Endodermal cell (in vitro differentiated cells): Measurements from ENCODE around the gene AFM. TPM values are rescaled to one million over a fixed set of nuclear protein-coding genes. Genes with fewer than 3 reads are reported as not detected.

Source experiments
- DNase-seq: peaks from one replicate; pipeline ENCODE4 v3.0.0-alpha.2; 2017
- H3K27ac ChIP-seq: 2 replicates; pipeline ENCODE4 v1.5.1; 2013; ENCODE audit warnings: mild to moderate bottlenecking, low read depth, low read length, moderate library complexity
- H3K27me3 ChIP-seq: 2 replicates; pipeline ENCODE4 v1.6.1; 2013; ENCODE audit warnings: mild to moderate bottlenecking, low read length, moderate library complexity; ENCODE audit not compliant: insufficient read depth, control insufficient read depth, poor library complexity, severe bottlenecking
- H3K36me3 ChIP-seq: 2 replicates; pipeline ENCODE4 v1.7.0; 2013; ENCODE audit warnings: mild to moderate bottlenecking, low read length, moderate library complexity; ENCODE audit not compliant: control insufficient read depth, insufficient read depth
- H3K4me1 ChIP-seq: one replicate; pipeline ENCODE4 v1.7.0; 2013; ENCODE audit warnings: low read length; ENCODE audit not compliant: control insufficient read depth, insufficient read depth
- H3K4me3 ChIP-seq: 2 replicates; pipeline ENCODE4 v1.5.1; 2013; ENCODE audit warnings: mild to moderate bottlenecking, low read length, moderate library complexity
- H3K9ac ChIP-seq: 2 replicates; pipeline ENCODE4 v1.6.1; 2013; ENCODE audit warnings: mild to moderate bottlenecking, low read length, moderate library complexity; ENCODE audit not compliant: poor library complexity, severe bottlenecking; ENCODE audit errors: extremely low read depth
- H3K9me3 ChIP-seq: 2 replicates; pipeline ENCODE4 v1.6.1; 2013; ENCODE audit warnings: mild to moderate bottlenecking, low read length, moderate library complexity; ENCODE audit not compliant: control insufficient read depth
- H3K27ac Mint-ChIP-seq: 2 replicates; pipeline ENCODE4 v1.8.0; 2020; ENCODE audit warnings: mixed read lengths
- H3K27me3 Mint-ChIP-seq: 2 replicates; pipeline ENCODE4 v1.8.0; 2021; ENCODE audit warnings: mild to moderate bottlenecking, mixed read lengths; ENCODE audit not compliant: insufficient read depth
- H3K36me3 Mint-ChIP-seq: 2 replicates; pipeline ENCODE4 v1.8.0; 2020; ENCODE audit warnings: low read depth, mixed read lengths
- H3K4me1 Mint-ChIP-seq: 2 replicates; pipeline ENCODE4 v1.8.0; 2020; ENCODE audit warnings: mixed read lengths
- H3K4me3 Mint-ChIP-seq: 2 replicates; pipeline ENCODE4 v1.8.0; 2020; ENCODE audit warnings: mild to moderate bottlenecking, moderate library complexity, mixed read lengths
- H3K9me3 Mint-ChIP-seq: 2 replicates; pipeline ENCODE4 v1.8.0; 2020; ENCODE audit warnings: mild to moderate bottlenecking, mixed read lengths
- CTCF ChIP-seq: fragments of 200-600 bp; sonication (generic); conservative IDR thresholded peaks from 2 replicates; pipeline ENCODE4 v1.5.0; 2021; ENCODE audit warnings: antibody characterized with exemption, mild to moderate bottlenecking
- WGBS, 2 experiments: methylation state at CpG; one replicate each; pipeline versions ENCODE4 v1.1.5 to v1.1.7; 2013; ENCODE audit warnings: missing lambda C conversion rate in 2 of 2, mixed read lengths in 1 of 2; ENCODE audit not compliant: insufficient coverage in 1 of 2, insufficient read length in 1 of 2; 5-methylcytosine and 5-hydroxymethylcytosine counted together
- total RNA-seq, 2 donors: library from RNA; stranded (reverse); fragmentation: NEBNext Ultra II Directional in 1 of 2; extraction: Animal tissue kit (Norgen Biotek cat#: 25700) in 1 of 2; gene quantifications; 2 replicates in 1 of 2; 3 replicates in 1 of 2; pipeline ENCODE4 v1.2.1, GENCODE V29; 2021

AFM gene
- total RNA-seq, 2 donors from 2014 or later, result not detected

- WGBS, 2 experiments, result 75% methylated on average over 3 of the region's 3 CpGs; no CpG with 5 or more reads in 1 of the 2 experiments
- peaks cover 25% of the 10 kb centered on the region for H3K27me3 ChIP-seq
- no peak for TF ChIP-seq CTCF
- no peak for DNase-seq
- no peaks in the 10 kb centered on the region for H3K36me3 ChIP-seq
- H3K9ac ChIP-seq, result no peak overlapping the region
- H3K4me3 ChIP-seq, result no peak overlapping the region
- H3K4me1 Mint-ChIP-seq, result peaks cover 2% of the 10 kb centered on the region
- H3K4me1 ChIP-seq, result no peaks in the 10 kb centered on the region
- peaks cover 40% of the 10 kb centered on the region for H3K27me3 Mint-ChIP-seq
- no peaks in the 10 kb centered on the region for H3K36me3 Mint-ChIP-seq
- no peaks in the 10 kb centered on the region for H3K9me3 ChIP-seq
- no peak overlapping the region for H3K27ac Mint-ChIP-seq
- H3K27ac ChIP-seq, result no peak overlapping the region
- peaks cover 2% of the 10 kb centered on the region for H3K9me3 Mint-ChIP-seq
- H3K4me3 Mint-ChIP-seq, result no peak overlapping the region
These were observed 22.5 kb upstream of the AFM start for GRCh38 chr4:73459048-73459421.

GRCh38 chr4:73460913-73461522 is 20.5 kb upstream of the AFM start:
- Mint-ChIP-seq H3K27ac (no peak overlapping the region), H3K4me1 (no peaks in the 10 kb centered on the region), H3K9me3 (peaks cover 2% of the 10 kb centered on the region), H3K27me3 (peaks cover 37% of the 10 kb centered on the region), H3K36me3 (no peaks in the 10 kb centered on the region), H3K4me3 (no peak overlapping the region)
- TF ChIP-seq CTCF, result no peak
- Histone ChIP-seq H3K27ac (no peak overlapping the region), H3K36me3 (no peaks in the 10 kb centered on the region), H3K9ac (no peak overlapping the region), H3K4me3 (no peak overlapping the region), H3K4me1 (no peaks in the 10 kb centered on the region), H3K27me3 (peaks cover 12% of the 10 kb centered on the region), H3K9me3 (no peaks in the 10 kb centered on the region)
- 96% methylated on average over 2 of the region's 4 CpGs; no CpG with 5 or more reads in 1 of the 2 experiments for WGBS, 2 experiments
- no peak for DNase-seq

GRCh38 chr4:73468170-73468569 is 13.4 kb upstream of the AFM start:
- no peaks in the 10 kb centered on the region for H3K36me3 ChIP-seq
- TF ChIP-seq CTCF, result no peak
- WGBS, 2 experiments, result 94% methylated on average over 3 of the region's 3 CpGs; no CpG with 5 or more reads in 1 of the 2 experiments
- H3K9me3 ChIP-seq, result peaks cover 14% of the 10 kb centered on the region
- no peak overlapping the region for H3K27ac ChIP-seq
- Mint-ChIP-seq H3K27ac (no peak overlapping the region), H3K27me3 (peaks cover 19% of the 10 kb centered on the region), H3K9me3 (peaks cover 9% of the 10 kb centered on the region), H3K4me3 (no peak overlapping the region), H3K36me3 (no peaks in the 10 kb centered on the region), H3K4me1 (no peaks in the 10 kb centered on the region)
- H3K4me3 ChIP-seq, result no peak overlapping the region
- H3K4me1 ChIP-seq, result no peaks in the 10 kb centered on the region
- H3K27me3 ChIP-seq, result no peaks in the 10 kb centered on the region
- no peak for DNase-seq
- H3K9ac ChIP-seq, result no peak overlapping the region
